ENCODE data around the gene STX16.

DNA sequence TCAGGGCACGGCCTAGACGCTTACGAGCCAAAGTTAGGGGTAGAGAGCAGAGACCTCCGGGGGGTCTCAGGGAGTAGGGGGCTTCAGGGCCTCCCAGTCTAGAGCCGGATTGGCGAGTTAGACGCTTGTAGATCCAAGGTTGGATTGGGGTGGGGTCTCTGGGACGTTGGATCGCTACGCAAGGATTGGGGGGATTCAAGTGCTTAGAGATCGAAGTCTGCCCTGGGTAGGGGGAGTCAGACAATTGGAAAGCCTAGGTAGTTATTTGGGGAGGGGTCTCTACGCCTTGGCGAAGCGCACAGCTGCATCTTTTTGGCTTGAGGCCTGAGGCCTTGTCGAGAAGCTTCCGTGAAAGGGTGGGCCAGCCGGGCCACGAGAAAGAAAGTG lies 469 bp downstream of the STX16 start:
- no peak for TF ChIP-seq CTCF (IDR thresholded peaks at IDR 0.05)
- TF ChIP-seq POLR2AphosphoS5 (IDR thresholded peaks at IDR 0.05; ENCODE audit: low read depth, low read length), result no peak
